Measurements from ENCODE around the gene IL10RA.

- no peak for TF ChIP-seq EZH2phosphoT487 (IDR thresholded peaks at IDR 0.05; ENCODE audit: borderline replicate concordance)
- TF ChIP-seq, protein P1, sequence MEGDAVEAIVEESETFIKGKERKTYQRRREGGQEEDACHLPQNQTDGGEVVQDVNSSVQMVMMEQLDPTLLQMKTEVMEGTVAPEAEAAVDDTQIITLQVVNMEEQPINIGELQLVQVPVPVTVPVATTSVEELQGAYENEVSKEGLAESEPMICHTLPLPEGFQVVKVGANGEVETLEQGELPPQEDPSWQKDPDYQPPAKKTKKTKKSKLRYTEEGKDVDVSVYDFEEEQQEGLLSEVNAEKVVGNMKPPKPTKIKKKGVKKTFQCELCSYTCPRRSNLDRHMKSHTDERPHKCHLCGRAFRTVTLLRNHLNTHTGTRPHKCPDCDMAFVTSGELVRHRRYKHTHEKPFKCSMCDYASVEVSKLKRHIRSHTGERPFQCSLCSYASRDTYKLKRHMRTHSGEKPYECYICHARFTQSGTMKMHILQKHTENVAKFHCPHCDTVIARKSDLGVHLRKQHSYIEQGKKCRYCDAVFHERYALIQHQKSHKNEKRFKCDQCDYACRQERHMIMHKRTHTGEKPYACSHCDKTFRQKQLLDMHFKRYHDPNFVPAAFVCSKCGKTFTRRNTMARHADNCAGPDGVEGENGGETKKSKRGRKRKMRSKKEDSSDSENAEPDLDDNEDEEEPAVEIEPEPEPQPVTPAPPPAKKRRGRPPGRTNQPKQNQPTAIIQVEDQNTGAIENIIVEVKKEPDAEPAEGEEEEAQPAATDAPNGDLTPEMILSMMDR (IDR thresholded peaks at IDR 0.05 in 2 of 3, conservative IDR thresholded peaks at IDR 0.05 in 1 of 3; ENCODE audit: borderline replicate concordance in 1 of 3, insufficient read depth in 1 of 3, low read depth in 2 of 3, low read length in 2 of 3): no peak
- TF ChIP-seq ZNF274 (IDR thresholded peaks at IDR 0.05; ENCODE audit: low read depth, low read length): no peak
Measured at GRCh38 chr11:117976445-117976844, 9.7 kb upstream of the IL10RA start.

Data from HCT116 (cell line).